ENCODE data around the gene UNC5C.

- TF ChIP-seq POLR2A (IDR thresholded peaks at IDR 0.05; ENCODE audit: low read length) = no peak
- TF ChIP-seq GATA1 (IDR thresholded peaks at IDR 0.05; ENCODE audit: low read depth, low read length) = no peak
Measured at GRCh38 chr4:95387719-95388118, 161.1 kb downstream of the UNC5C start.

All from erythroblast (primary cell).